ENCODE results near the gene TNNT1.
A peak's percentile ranks its signal among the peaks of the same experiment; 100 is the strongest.
"Not testable (repeated sequence)": the region's sequence is repeated elsewhere in the genome, so short reads cannot be mapped to it uniquely, and the experiment has no call there.

TNNT1 gene

GRCh38 chr19:55109527-55110291 lies 39.3 kb downstream of the TNNT1 start:
- peak; percentile 17 for DNase-seq (ENCODE audit: low spot score)

GRCh38 chr19:55107252-55107651 lies 41.8 kb downstream of the TNNT1 start:
- DNase-seq (ENCODE audit: low spot score) = not testable (repeated sequence)

GRCh38 chr19:55106591-55106990 lies 42.4 kb downstream of the TNNT1 start:
- DNase-seq (ENCODE audit: low spot score) = no peak

- no peak for DNase-seq (ENCODE audit: low spot score)
Measured at GRCh38 chr19:55105237-55105636, 43.8 kb downstream of the TNNT1 start.

- DNase-seq (ENCODE audit: low spot score) = no peak
Measured at GRCh38 chr19:55103190-55103589, 45.8 kb downstream of the TNNT1 start.

- no peak for DNase-seq (ENCODE audit: low spot score)
Measured at GRCh38 chr19:55101261-55101660, 47.7 kb downstream of the TNNT1 start.

- DNase-seq (ENCODE audit: low spot score) = no peak
Measured at GRCh38 chr19:55099557-55100506, 49.2 kb downstream of the TNNT1 start.

GRCh38 chr19:55098716-55099556 lies 50.1 kb downstream of the TNNT1 start:
- no peak for DNase-seq (ENCODE audit: low spot score)

- no peak for DNase-seq (ENCODE audit: low spot score)
Measured at GRCh38 chr19:55097864-55098715, 50.9 kb downstream of the TNNT1 start.

GRCh38 chr19:55096061-55096701 lies 52.8 kb downstream of the TNNT1 start:
- DNase-seq (ENCODE audit: low spot score) = no peak

GRCh38 chr19:55095260-55096060 lies 53.5 kb downstream of the TNNT1 start:
- DNase-seq (ENCODE audit: low spot score) = no peak

GRCh38 chr19:55094456-55095259 lies 54.3 kb downstream of the TNNT1 start:
- DNase-seq (ENCODE audit: low spot score) = no peak

- DNase-seq (ENCODE audit: low spot score) = no peak
Measured at GRCh38 chr19:55092423-55093318, 56.3 kb downstream of the TNNT1 start.

GRCh38 chr19:55091955-55092354 lies 57.1 kb downstream of the TNNT1 start:
- peak; percentile 89 for DNase-seq (ENCODE audit: low spot score)

GRCh38 chr19:55091126-55091910 lies 57.7 kb downstream of the TNNT1 start:
- DNase-seq (ENCODE audit: low spot score) = no peak

GRCh38 chr19:55090564-55090963 lies 58.4 kb downstream of the TNNT1 start:
- DNase-seq (ENCODE audit: low spot score) = no peak

GRCh38 chr19:55089342-55089944 lies 59.6 kb downstream of the TNNT1 start:
- DNase-seq (ENCODE audit: low spot score) = no peak

Measured in iPS-NIHi11 (cell line).